GM21737 (cell line): ENCODE data around the gene OCLN.
"Not testable (repeated sequence)": the region's sequence is repeated elsewhere in the genome, so short reads cannot be mapped to it uniquely, and the experiment has no call there.

Source experiments
- ATAC-seq: cut with Tn5 transposase; IDR thresholded peaks from one replicate; pipeline ENCODE4 v1.9.1; 2021; ENCODE audit warnings: mild to moderate bottlenecking, moderate library complexity; ENCODE audit not compliant: unreplicated experiment

The OCLN gene

GRCh38 chr5:69527128-69527770 is 34.7 kb downstream of the OCLN start:
- ATAC-seq = no peak

- no peak for ATAC-seq
These were observed 35.4 kb downstream of the OCLN start for GRCh38 chr5:69528035-69528434.

GRCh38 chr5:69528609-69529008 is 36.0 kb downstream of the OCLN start:
- no peak for ATAC-seq

GRCh38 chr5:69530561-69531405 is 38.2 kb downstream of the OCLN start:
- no peak for ATAC-seq

GRCh38 chr5:69531406-69531801 is 38.8 kb downstream of the OCLN start:
- ATAC-seq = no peak

GRCh38 chr5:69537911-69538310 is 45.3 kb downstream of the OCLN start:
- not testable (repeated sequence) for ATAC-seq

GRCh38 chr5:69538735-69539134 is 46.1 kb downstream of the OCLN start:
- ATAC-seq = not testable (repeated sequence)

- not testable (repeated sequence) for ATAC-seq
These were observed 48.8 kb downstream of the OCLN start for GRCh38 chr5:69541347-69541746.

GRCh38 chr5:69542838-69543618 is 50.4 kb downstream of the OCLN start:
- ATAC-seq = not testable (repeated sequence)

GRCh38 chr5:69544602-69545001 is 52.0 kb downstream of the OCLN start:
- ATAC-seq = not testable (repeated sequence)

GRCh38 chr5:69559908-69560330 is 67.3 kb downstream of the OCLN start, which contains the start of gene GTF2H2C:
GTF2H2C (plus strand) TSS chr5:69560191; CDS start chr5:69565133, 4,942 bp downstream.
- ATAC-seq = peak; percentile 99

GRCh38 chr5:69560587-69561431 is 68.2 kb downstream of the OCLN start:
- not testable (repeated sequence) for ATAC-seq

GRCh38 chr5:69566172-69566571 is 73.6 kb downstream of the OCLN start:
- ATAC-seq = not testable (repeated sequence)

- ATAC-seq = not testable (repeated sequence)
These were observed 75.5 kb downstream of the OCLN start for GRCh38 chr5:69568072-69568471.

- ATAC-seq = not testable (repeated sequence)
These were observed 90.8 kb downstream of the OCLN start for GRCh38 chr5:69583356-69583755.

GRCh38 chr5:69596114-69596840 is 103.7 kb downstream of the OCLN start:
- not testable (repeated sequence) for ATAC-seq

GRCh38 chr5:69601947-69602346 is 109.4 kb downstream of the OCLN start:
- ATAC-seq = peak; percentile 74

- not testable (repeated sequence) for ATAC-seq
These were observed 114.2 kb downstream of the OCLN start for GRCh38 chr5:69606839-69607238.
